ENCODE results near the gene WASHC1.
"Not testable (repeated sequence)": the region's sequence is repeated elsewhere in the genome, so short reads cannot be mapped to it uniquely, and the experiment has no call there.

Gene WASHC1

GRCh38 chr9:11206-11605 is 18.1 kb downstream of the WASHC1 start:
- DNase-seq, result not testable (repeated sequence)

GRCh38 chr9:10653-11053 is 18.6 kb downstream of the WASHC1 start:
- not testable (repeated sequence) for DNase-seq

GRCh38 chr9:10207-10606 is 19.0 kb downstream of the WASHC1 start:
- DNase-seq, result peak; percentile 10
